CD4-positive, alpha-beta T cell treated with Interleukin-15 for 1 hour (primary cell): Measurements from ENCODE around the gene ABHD6.
"Not testable (repeated sequence)": the region's sequence is repeated elsewhere in the genome, so short reads cannot be mapped to it uniquely, and the experiment has no call there.

Experiments
- DNase-seq: peaks from one replicate; pipeline ENCODE4 v3.0.0-alpha.2; 2020

The ABHD6 gene

DNA sequence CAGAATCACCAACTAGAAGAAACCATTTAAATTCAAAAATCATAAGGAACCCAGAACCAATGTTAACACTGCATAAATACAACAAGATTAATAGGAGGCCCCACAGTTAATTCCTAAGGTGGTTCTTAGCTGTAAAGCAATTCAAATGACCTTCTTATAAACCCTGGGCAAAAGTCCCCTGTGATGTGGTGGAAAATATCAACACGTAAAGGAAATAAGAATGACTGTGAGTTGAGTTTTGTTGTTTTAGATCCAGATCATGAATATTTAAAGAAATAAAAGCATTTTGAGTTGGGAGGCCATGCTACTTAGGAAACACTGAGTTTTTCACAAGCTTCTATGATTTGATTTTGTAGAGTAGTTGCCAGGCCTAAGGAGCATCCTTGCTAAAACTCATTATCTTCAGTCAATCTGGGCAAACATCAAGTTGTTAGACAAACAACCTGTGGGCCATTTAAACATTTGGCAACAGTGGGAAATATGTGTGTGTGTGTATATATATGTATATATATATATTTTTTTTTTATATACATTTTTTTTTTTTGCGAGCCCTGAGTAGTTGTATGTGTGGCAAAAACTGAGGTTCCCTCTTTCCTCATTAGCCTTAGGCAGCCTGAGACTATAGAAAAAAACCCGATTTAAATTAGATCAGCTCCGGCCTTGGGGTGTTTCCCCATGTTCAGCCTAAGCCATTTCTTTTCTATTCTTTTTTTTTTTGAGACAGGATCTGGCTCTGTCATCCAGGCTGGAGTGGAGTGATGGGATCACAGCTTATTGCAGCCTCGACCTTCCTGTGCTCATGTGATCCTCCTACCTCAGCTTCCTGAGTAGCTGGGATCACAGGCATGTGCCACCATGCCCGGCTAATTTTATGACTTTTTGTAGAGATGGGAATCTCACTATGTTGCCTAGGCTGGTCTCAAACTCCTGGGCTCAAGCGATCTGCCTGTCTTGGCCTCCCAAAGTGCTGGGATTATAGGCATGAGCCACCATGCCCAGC is 87.1 kb downstream of the ABHD6 start:
- DNase-seq: no peak

DNA sequence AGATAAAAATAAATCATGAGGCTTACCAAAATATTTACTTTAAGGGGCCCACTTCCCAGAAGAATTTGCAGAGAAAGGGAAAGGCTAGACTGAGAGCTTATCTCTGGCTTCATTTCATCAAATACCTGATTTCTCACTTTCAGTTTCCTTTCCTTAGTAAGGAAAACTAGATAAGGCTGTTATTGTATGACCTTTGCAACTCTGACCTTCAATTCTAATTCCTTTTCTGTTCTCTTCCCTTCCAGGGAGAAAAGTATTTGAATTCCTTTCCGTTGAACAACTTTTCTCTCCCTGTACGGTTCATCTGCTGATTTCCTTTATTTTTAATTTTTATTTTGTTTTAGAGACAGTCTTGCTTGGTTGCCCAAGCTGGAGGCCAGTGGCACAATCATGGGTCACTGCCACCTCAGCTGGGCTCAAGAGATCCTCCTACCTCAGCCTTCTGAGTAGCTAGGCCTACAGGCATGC is 88.0 kb downstream of the ABHD6 start:
- DNase-seq: no peak

DNA sequence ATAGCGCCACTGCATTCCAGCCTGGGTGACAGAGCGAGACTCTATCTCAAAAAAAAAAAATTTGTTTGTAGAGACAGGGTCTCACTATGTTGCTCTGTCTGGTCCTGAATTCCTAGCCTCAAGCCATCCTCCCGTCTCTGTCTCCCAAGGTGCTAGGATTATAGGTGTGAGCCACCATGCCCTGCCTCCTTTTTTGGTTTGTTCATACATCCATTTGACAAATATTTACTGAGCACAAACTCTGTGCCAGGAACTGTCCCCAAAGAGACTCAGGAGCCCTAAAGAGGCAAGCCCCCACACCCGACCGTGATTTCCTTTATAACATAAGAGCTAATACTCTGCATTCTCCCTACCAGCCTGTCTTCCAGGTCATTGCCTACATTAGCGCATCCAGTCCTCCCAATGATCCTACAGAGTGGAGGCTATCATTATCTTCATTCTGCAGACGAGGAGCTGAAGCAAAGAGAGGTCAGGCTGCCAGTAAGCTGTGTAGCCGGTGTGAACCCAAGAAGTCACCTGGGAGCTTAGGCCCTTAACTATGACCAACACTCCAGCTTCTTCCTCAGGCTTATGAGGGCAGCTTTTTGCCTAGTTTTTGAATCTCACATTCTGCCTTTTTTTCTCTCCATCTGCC is 88.8 kb downstream of the ABHD6 start:
- no peak for DNase-seq

GRCh38 chr3:58329150-58329921 is 91.7 kb downstream of the ABHD6 start:
- no peak for DNase-seq

- DNase-seq: no peak
Measured at GRCh38 chr3:58329922-58330413, 92.4 kb downstream of the ABHD6 start.

GRCh38 chr3:58331593-58332152 is 94.1 kb downstream of the ABHD6 start:
- no peak for DNase-seq

- peak; percentile 77 for DNase-seq
Measured at GRCh38 chr3:58332575-58333188, 95.1 kb downstream of the ABHD6 start, which contains the start of gene PXK. Gene PXK (plus strand): TSS chr3:58332892. CDS start chr3:58332989, 97 bp downstream.

DNA sequence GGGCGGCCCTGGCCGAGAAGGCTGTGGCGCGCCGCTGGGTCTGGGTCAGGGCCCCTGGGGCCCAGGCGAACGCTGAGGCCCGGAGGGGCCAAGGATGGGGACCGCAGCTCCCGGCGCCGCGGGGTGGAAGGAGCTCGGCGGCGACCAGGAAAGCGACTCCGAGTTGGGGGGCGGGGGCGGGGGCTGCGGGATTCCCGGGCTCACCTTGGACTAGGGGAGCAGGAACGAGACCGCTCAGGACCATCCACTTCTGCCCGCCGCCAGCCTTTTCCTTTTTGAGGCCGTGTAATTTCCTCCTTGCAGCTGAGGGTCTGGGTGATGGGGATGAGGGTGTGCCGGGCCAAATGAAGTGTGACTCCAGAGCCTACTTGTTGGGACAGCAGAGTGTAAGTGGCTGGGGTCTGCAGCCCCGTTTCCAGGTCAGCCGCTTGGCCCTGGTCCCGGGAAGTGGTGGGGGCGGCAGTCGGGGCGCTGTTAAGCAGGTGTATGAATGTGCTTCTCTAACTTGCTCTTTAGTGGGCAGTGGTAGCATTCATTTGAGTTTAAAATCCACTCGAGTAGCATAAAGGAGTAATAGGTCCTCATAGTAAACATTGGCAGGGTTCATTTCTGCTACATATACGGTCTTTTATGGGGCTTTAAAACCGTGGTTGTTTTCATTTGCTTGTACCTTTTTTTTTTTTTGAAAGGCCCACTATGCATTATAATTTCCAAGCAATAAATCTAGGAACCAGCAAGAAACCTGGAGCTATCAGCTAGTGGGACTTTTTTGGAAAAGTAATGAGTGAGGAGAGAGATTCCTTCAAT is 95.8 kb downstream of the ABHD6 start:
- peak; percentile 28 for DNase-seq

- DNase-seq: no peak
Measured at GRCh38 chr3:58334013-58334321, 96.4 kb downstream of the ABHD6 start.

DNA sequence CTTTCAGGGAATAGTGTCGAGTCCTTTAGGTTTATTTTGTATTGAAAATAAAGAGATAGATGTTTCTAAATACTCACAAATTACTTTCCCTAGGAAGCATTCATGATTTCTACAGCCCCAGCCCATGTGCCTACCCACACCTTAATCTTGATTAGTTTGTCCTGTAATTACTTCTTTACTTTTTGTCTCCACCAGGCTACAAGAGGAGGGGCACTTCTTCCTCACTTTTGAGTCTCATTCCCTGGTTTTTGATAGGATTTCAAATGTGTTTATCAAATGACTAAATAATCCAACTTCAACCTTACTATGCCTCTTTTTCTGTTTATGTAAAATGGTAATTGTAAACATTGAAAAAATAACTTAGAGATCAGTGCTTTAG is 96.9 kb downstream of the ABHD6 start:
- no peak for DNase-seq

GRCh38 chr3:58335652-58335947 is 98.0 kb downstream of the ABHD6 start:
- no peak for DNase-seq

GRCh38 chr3:58336135-58336882 is 98.7 kb downstream of the ABHD6 start:
- no peak for DNase-seq

- DNase-seq: no peak
Measured at GRCh38 chr3:58337190-58337589, 99.6 kb downstream of the ABHD6 start.

DNA sequence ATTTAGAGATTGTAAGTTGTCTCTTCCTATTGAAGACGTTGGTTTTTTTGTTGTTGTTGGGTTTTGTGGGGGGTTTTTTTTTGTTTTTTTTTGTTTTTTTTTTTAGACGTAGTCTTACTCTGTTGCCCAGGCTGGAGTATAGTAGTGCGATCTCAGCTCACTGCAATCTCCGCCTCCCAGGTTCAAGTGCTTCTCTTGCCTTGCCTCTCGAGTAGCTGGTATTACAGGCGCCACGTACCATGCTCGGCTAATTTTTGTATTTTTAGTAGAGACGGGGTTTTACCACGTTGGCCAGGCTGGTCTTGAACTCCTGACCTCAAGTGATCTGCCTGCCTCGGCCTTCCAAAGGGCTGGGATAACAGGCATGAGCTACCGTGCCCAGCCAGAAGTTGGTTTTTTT is 101.6 kb downstream of the ABHD6 start:
- DNase-seq: not testable (repeated sequence)

DNA sequence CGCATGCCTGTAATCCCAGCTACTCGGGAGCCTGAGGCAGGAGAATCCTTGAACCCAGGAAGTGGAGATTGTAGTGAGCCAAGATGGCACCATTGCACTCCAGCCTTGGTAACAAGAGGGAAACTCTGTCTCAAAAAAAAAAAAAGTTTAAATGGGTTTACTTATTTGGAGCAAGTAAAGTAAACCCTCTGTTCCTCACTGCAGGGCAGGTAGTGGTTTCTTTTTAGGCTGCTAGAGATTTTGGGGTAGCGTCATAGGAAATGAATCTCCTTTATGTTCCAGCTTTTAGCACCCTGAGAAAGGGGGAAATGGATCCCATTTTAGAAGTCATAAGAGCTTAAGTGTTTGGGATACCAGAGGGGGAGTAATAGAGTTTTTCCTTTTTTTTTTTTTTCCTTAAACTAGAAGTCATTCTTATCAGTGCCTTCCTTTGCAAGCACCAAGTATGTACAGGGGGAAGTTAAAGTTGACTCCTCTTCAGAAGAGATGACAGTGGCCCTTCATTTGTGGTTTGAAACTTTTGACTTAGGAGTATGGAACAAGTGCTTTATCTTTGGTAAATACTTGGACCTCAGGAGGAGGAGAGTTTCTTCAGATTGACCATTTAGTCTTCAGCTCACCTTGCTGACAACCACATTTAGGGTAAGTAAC is 103.1 kb downstream of the ABHD6 start:
- DNase-seq: no peak

GRCh38 chr3:58341376-58341775 is 103.8 kb downstream of the ABHD6 start:
- DNase-seq: no peak

GRCh38 chr3:58342676-58343075 is 105.1 kb downstream of the ABHD6 start:
- DNase-seq: no peak
